ENCODE data around the gene FREY1.

Gene FREY1

GRCh38 chr11:45860764-45861510, 46.1 kb downstream of the FREY1 start:
- DNase-seq: no peak

- no peak for DNase-seq
These were observed 46.7 kb downstream of the FREY1 start for GRCh38 chr11:45860348-45860747.

- DNase-seq: no peak
These were observed 47.4 kb downstream of the FREY1 start for GRCh38 chr11:45859661-45860140.

- DNase-seq: no peak
These were observed 48.2 kb downstream of the FREY1 start for GRCh38 chr11:45858751-45859398.

GRCh38 chr11:45857961-45858474, 49.1 kb downstream of the FREY1 start:
- no peak for DNase-seq

All from CD4-positive, alpha-beta T cell treated with Interleukin-12 subunit alpha and Interleukin-12 subunit beta, for 1 hour (primary cell).